Kidney epithelial cell (primary cell): ENCODE results near the gene TMEM59. TPM values are rescaled to one million over a fixed set of nuclear protein-coding genes. Genes with fewer than 3 reads are reported as not detected.

Source experiments
- DNase-seq: peaks from one replicate; pipeline ENCODE4 v3.0.0-alpha.2; 2010; ENCODE audit warnings: low read depth
- H3K27me3 ChIP-seq: 2 replicates; pipeline ENCODE4 v1.6.0; 2011; ENCODE audit warnings: low read length; ENCODE audit not compliant: control insufficient read depth, insufficient read depth
- H3K36me3 ChIP-seq: 2 replicates; pipeline ENCODE4 v1.5.1; 2011; ENCODE audit warnings: low read length; ENCODE audit not compliant: control insufficient read depth, insufficient read depth
- H3K4me3 ChIP-seq: 2 replicates; pipeline ENCODE4 v1.5.1; 2011; ENCODE audit warnings: low read depth, mild to moderate bottlenecking, control low read depth, low read length
- CTCF ChIP-seq: IDR thresholded peaks from 2 replicates; pipeline ENCODE4 v1.5.1; 2011; ENCODE audit warnings: mild to moderate bottlenecking, moderate library complexity, low read length, control low read depth, inconsistent platforms; ENCODE audit not compliant: insufficient read depth, poor library complexity, severe bottlenecking
- total RNA-seq: library from RNA; depleted of rRNA; stranded (reverse); fragments of >200 nt; gene quantifications from 2 replicates; pipeline ENCODE4 v1.2.3, GENCODE V29; 2015

The TMEM59 gene
- total RNA-seq, 1 donor from 2014 or later: 138 TPM

DNA sequence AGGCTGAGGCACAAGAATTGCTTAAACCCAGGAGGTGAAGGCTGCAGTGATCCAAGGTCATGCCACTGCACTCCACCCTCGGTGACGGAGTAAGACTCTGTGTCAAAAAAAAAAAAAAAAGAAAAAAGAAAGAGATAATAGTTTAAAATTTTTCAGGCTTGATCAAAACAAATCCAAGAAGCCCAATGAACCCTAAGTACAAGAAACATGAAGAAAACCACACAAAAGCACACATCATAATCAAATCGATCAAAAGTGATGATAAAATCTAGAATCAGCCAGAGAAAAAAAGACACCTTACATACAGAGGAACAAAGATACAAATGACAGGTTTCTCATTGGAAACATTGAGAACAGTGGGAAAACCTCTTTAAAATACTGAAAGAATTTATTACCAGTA is 66.5 kb downstream of the TMEM59 start:
- no peaks in the 10 kb centered on the region for H3K27me3 ChIP-seq
- TF ChIP-seq CTCF: no peak
- no peak for DNase-seq
- no peak overlapping the region for H3K4me3 ChIP-seq
- no peaks in the 10 kb centered on the region for H3K36me3 ChIP-seq

DNA sequence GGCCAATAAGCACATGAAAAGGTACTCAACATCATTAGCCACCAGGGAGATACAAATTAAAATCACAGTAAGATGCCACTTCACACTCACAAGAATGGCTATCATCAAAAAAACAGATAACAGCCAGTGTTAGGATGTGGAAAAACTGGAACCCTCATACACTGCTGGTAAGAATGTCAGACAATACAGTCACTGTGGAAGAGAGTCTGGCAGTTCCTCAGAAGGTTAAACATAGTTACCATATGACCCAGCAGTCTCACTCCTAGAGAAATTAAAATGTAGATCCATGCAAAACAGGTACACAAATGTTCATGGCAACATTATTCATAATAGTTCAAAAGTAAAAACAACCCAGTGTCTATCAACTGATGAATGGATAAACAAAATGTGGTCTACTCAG is 68.3 kb downstream of the TMEM59 start:
- Histone ChIP-seq H3K36me3 (no peaks in the 10 kb centered on the region), H3K27me3 (no peaks in the 10 kb centered on the region), H3K4me3 (no peak overlapping the region)
- TF ChIP-seq CTCF: no peak
- no peak for DNase-seq

DNA sequence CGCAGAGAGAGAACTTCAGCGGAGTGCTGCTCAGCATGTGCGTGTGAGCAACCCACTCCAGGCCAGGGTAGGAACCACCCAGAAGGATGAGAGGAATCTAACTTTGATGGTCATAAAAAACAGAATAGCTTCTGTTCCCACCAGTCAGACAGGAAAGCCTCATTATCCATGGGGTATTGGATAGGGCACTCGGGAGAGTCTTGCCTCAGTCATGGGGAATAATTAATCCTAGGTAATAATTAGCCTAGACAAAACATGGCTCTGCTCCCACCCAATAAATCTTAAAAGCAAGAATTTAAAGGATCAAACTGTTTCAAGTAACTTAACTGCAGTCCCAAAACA is 70.3 kb downstream of the TMEM59 start:
- Histone ChIP-seq H3K27me3 (no peaks in the 10 kb centered on the region), H3K4me3 (peak overlapping the region; percentile 2)
- peak; percentile 45 for DNase-seq

GRCh38 chr1:53982034-53982762 is 70.8 kb downstream of the TMEM59 start:
- Histone ChIP-seq H3K4me3 (peak overlapping the region; percentile 2), H3K27me3 (no peaks in the 10 kb centered on the region), H3K36me3 (no peaks in the 10 kb centered on the region)
- DNase-seq: no peak
- TF ChIP-seq CTCF: no peak

More for the DNA sequence above, 70.3 kb downstream of the TMEM59 start:
- no peak for TF ChIP-seq CTCF
- H3K36me3 ChIP-seq: no peaks in the 10 kb centered on the region

DNA sequence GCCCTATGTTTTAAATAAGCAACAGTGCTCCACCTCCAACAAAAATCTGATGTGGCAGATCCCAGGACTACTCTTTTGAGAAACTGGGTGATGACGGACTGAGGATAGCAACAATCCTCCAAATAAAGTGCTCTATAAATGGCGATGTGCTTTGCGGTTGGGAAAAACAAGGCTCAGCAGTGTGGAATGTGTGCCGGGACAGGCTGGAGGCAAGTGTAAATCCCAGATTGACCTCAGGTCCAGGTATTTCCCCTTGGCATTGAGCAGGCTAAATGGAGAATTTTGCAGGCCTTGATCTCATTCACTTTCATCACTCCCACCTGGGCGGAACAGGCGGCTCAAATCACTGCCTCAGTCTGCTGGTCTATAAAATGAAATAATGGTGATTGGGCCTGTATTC is 71.8 kb downstream of the TMEM59 start:
- no peak for TF ChIP-seq CTCF
- Histone ChIP-seq H3K27me3 (no peaks in the 10 kb centered on the region), H3K4me3 (no peak overlapping the region), H3K36me3 (no peaks in the 10 kb centered on the region)
- no peak for DNase-seq
